K562 (cell line): ENCODE measurements around the gene COMMD4. TPM values are rescaled to one million over a fixed set of nuclear protein-coding genes. Genes with fewer than 3 reads are reported as not detected.

Experiments
- BCLAF1 ChIP-seq, 2 experiments: fragments of 450-650 bp in 1 of 2; IDR thresholded peaks; 2 replicates each; pipeline ENCODE4 v1.6.1; 2011 to 2017; ENCODE audit warnings: low read depth in 2 of 2, antibody characterized with exemption in 1 of 2, borderline replicate concordance in 1 of 2, low read length in 1 of 2, mild to moderate bottlenecking in 1 of 2, mixed read lengths in 1 of 2; ENCODE audit not compliant: control insufficient read depth in 1 of 2
- ELF1 ChIP-seq: fragments of 200-800 bp; sonication (Bioruptor generic); IDR thresholded peaks from 2 replicates; pipeline ENCODE4 v1.6.1; 2016; ENCODE audit warnings: missing genetic modification characterization, missing compliant biosample characterization
- FUS ChIP-seq: fragments of 200-400 bp; formaldehyde crosslinking; optimal IDR thresholded peaks from 2 replicates; pipeline ENCODE3; 2017; ENCODE audit warnings: low read depth, low read length
- HNRNPH1 ChIP-seq: fragments of 200-400 bp; formaldehyde crosslinking; optimal IDR thresholded peaks from 2 replicates; pipeline ENCODE3; 2017; ENCODE audit warnings: low read depth, mild to moderate bottlenecking, low read length, moderate library complexity
- HNRNPUL1 ChIP-seq: fragments of 200-400 bp; formaldehyde crosslinking; IDR thresholded peaks from 2 replicates; pipeline ENCODE4 v1.6.1; 2017; ENCODE audit warnings: low read length
- KAT7 ChIP-seq: sonication (generic); formaldehyde crosslinking; IDR thresholded peaks from 2 replicates; pipeline ENCODE4 v1.8.0; 2022; ENCODE audit warnings: missing genetic modification reagents, mild to moderate bottlenecking, borderline replicate concordance
- MIER1 ChIP-seq: fragments of 450-650 bp; IDR thresholded peaks from 2 replicates; pipeline ENCODE4 v1.6.1; 2016; ENCODE audit warnings: antibody characterized with exemption, mild to moderate bottlenecking, low read depth
- MTA1 ChIP-seq: fragments of 450-650 bp; IDR thresholded peaks from 2 replicates; pipeline ENCODE4 v1.6.1; 2017; ENCODE audit warnings: borderline replicate concordance
- NBN ChIP-seq: fragments of 450-650 bp; IDR thresholded peaks from 2 replicates; pipeline ENCODE4 v1.6.1; 2016; ENCODE audit warnings: low read depth, mild to moderate bottlenecking
- NCOA6 ChIP-seq: fragments of 450-650 bp; IDR thresholded peaks from 2 replicates; pipeline ENCODE4 v1.6.1; 2017; ENCODE audit warnings: mild to moderate bottlenecking
- NCOR1 ChIP-seq: fragments of 450-650 bp; IDR thresholded peaks from 2 replicates; pipeline ENCODE4 v1.6.1; 2016; ENCODE audit warnings: mild to moderate bottlenecking, moderate library complexity
- RBM39 ChIP-seq: fragments of 200-400 bp; formaldehyde crosslinking; optimal IDR thresholded peaks from 2 replicates; pipeline ENCODE3; 2018; ENCODE audit warnings: low read depth, low read length
- SMARCA5 ChIP-seq: fragments of 450-650 bp; IDR thresholded peaks from 2 replicates; pipeline ENCODE4 v1.6.1; 2016
- SP1 ChIP-seq: sonication (generic); formaldehyde crosslinking; IDR thresholded peaks from 2 replicates; pipeline ENCODE4 v1.8.1; 2022; ENCODE audit warnings: mild to moderate bottlenecking, missing genetic modification reagents
- TEAD1 ChIP-seq, 2 experiments: fragments of 450-650 bp in 1 of 2; sonication (generic) in 1 of 2; formaldehyde crosslinking; IDR thresholded peaks; 2 replicates each; pipeline versions ENCODE4 v1.4.0 to v1.8.0; 2020 to 2022; ENCODE audit warnings: mild to moderate bottlenecking in 2 of 2, missing genetic modification reagents in 1 of 2
- XRCC3 ChIP-seq: fragments of 450-650 bp; IDR thresholded peaks from 2 replicates; pipeline ENCODE4 v1.6.1; 2017; ENCODE audit warnings: mild to moderate bottlenecking, moderate library complexity
- ZC3H4 ChIP-seq: sonication (generic); formaldehyde crosslinking; IDR thresholded peaks from 2 replicates; pipeline ENCODE4 v1.9.0; 2021; ENCODE audit warnings: missing genetic modification reagents, borderline replicate concordance
- ZNF644 ChIP-seq: fragments of 200-800 bp; sonication (Bioruptor generic); IDR thresholded peaks from 2 replicates; pipeline ENCODE4 v1.6.1; 2016; ENCODE audit warnings: low read depth, missing genetic modification characterization, missing compliant biosample characterization
- ZNF77 ChIP-seq: fragments of 250-450 bp; sonication (Bioruptor Pico); IDR thresholded peaks from 2 replicates; pipeline ENCODE4 v1.5.0; 2020
- polyA plus RNA-seq, 8 experiments: library from polyadenylated mRNA; depleted of rRNA in 4 of 8; stranded (reverse) in 5 of 8; unstranded in 3 of 8; fragments of >200 nt; fragmentation: Nextera tagmentation in 2 of 8; fragmentation: Illumina TruSeq in 1 of 8; extraction: Ambion mirVana in 2 of 8; extraction: Trizol in 1 of 8; gene quantifications; 2 replicates each; pipeline versions ENCODE4 v1.2.1 to v1.2.3, GENCODE V29; 2011 to 2014; ENCODE audit warnings: inconsistent platforms in 1 of 8, missing spikeins in 1 of 8
- total RNA-seq, 7 experiments: library from RNA; depleted of rRNA in 6 of 7; stranded (reverse); fragments of >200 nt in 6 of 7; fragmentation: Illumina TruSeq in 2 of 7; extraction: Trizol in 2 of 7; gene quantifications; 2 replicates each; pipeline versions ENCODE4 v1.2.1 to v1.2.3, GENCODE V29; 2011 to 2021; ENCODE audit warnings: low replicate concordance in 1 of 7
- TF ChIP-seq, protein P1 (sequence below): fragments of 450-650 bp; formaldehyde crosslinking; IDR thresholded peaks from 2 replicates; pipeline ENCODE4 v1.4.0; 2020; ENCODE audit warnings: mild to moderate bottlenecking, moderate library complexity
- TF ChIP-seq, protein P2 (sequence below): fragments of 450-650 bp; conservative IDR thresholded peaks from 2 replicates; pipeline ENCODE4 v1.6.1; 2016; ENCODE audit warnings: missing genetic modification characterization, low read depth, mild to moderate bottlenecking, missing compliant biosample characterization, moderate library complexity
- TF ChIP-seq, protein P3 (sequence below): sonication (generic); formaldehyde crosslinking; IDR thresholded peaks from 2 replicates; pipeline ENCODE4 v1.8.1; 2023; ENCODE audit warnings: mild to moderate bottlenecking, missing genetic modification reagents

COMMD4 gene
- total and polyA plus RNA-seq, 9 of the 15 experiments (the other 6 are each of a cell fraction or from before 2014, with no cell fraction given): 20.4 to 140 (median 63.9) TPM

DNA sequence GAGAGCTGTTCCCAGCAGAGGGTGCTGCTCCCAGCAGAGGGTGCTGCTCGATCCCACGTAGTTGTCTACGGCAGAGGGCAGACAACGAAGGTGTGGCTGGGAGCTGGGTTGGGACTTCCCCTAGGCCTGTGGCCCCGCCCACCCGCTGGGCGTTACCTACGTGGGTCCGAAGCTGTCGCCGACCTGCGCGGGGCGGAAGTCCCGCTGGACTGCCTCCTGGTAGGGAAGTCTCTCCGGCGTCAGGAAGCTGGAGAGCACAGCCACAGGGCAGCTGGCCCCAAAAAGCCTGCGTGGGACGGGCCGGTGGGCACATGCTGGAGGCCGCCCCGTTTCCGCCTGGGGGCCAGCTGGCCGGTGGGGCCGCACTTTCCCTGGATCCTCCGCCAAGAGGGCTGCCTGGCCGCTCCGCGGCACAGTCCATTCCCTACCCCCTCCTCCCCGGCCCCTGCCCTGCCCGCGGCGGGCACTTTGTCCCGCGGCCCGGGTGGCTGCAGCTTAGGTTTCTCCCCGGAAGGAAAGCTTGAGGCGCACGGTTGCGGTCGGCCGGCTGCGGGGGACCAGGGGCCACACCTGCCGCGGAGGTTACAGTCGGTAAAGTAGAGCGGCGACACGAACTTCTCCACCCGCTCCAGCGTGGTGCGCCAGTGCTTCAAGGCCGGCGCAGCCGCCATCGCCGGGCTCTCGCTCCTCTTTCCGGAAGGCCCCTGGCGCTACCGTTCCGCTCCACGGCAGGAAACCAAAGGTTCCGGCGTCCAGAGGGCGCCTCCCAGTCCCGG lies 32.2 kb downstream of the COMMD4 start, which contains the start of gene MAN2C1 (continued):
- TF ChIP-seq ZC3H4 (CRISPR knock-in tag): no peak
- peak; percentile 46; the same call in 1 of the 2 replicates for TF ChIP-seq MIER1
- TF ChIP-seq, protein P1, sequence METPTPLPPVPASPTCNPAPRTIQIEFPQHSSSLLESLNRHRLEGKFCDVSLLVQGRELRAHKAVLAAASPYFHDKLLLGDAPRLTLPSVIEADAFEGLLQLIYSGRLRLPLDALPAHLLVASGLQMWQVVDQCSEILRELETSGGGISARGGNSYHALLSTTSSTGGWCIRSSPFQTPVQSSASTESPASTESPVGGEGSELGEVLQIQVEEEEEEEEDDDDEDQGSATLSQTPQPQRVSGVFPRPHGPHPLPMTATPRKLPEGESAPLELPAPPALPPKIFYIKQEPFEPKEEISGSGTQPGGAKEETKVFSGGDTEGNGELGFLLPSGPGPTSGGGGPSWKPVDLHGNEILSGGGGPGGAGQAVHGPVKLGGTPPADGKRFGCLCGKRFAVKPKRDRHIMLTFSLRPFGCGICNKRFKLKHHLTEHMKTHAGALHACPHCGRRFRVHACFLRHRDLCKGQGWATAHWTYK: peak; percentile 59; the same call in 1 of the 2 replicates
- TF ChIP-seq XRCC3: no peak
- TF ChIP-seq MTA1: no peak
- TF ChIP-seq FUS: peak; percentile 98
- no peak for TF ChIP-seq NCOA6
- TF ChIP-seq KAT7 (CRISPR knock-in tag): peak; percentile 88; the same call in 1 of the 2 replicates
- peak; percentile 94 for TF ChIP-seq ELF1 (tag)
- TF ChIP-seq HNRNPUL1: no peak
- no peak for TF ChIP-seq ZNF644
- TF ChIP-seq SP1 (CRISPR knock-in tag): peak; percentile 93
- TF ChIP-seq, protein P2, sequence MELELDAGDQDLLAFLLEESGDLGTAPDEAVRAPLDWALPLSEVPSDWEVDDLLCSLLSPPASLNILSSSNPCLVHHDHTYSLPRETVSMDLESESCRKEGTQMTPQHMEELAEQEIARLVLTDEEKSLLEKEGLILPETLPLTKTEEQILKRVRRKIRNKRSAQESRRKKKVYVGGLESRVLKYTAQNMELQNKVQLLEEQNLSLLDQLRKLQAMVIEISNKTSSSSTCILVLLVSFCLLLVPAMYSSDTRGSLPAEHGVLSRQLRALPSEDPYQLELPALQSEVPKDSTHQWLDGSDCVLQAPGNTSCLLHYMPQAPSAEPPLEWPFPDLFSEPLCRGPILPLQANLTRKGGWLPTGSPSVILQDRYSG (tag): no peak
- TF ChIP-seq ZNF77 (CRISPR knock-in tag): no peak
- TF ChIP-seq TEAD1 (CRISPR knock-in tag; IDR thresholded peaks at IDR 0.05): peak in 1 of 2 experiments; percentile 74; a peak in 2 of 4 replicates
- TF ChIP-seq NBN: peak; percentile 77
- no peak for TF ChIP-seq HNRNPH1
- peak in 1 of 2 experiments; percentile 97; a peak in 2 of 4 replicates for TF ChIP-seq BCLAF1 (IDR thresholded peaks at IDR 0.05; ENCODE audit: borderline replicate concordance in 1 of 2, control insufficient read depth in 1 of 2, low read depth in 2 of 2, low read length in 1 of 2)
- no peak for TF ChIP-seq SMARCA5
- TF ChIP-seq RBM39: no peak
- peak; percentile 47 for TF ChIP-seq NCOR1
- TF ChIP-seq, protein P3, sequence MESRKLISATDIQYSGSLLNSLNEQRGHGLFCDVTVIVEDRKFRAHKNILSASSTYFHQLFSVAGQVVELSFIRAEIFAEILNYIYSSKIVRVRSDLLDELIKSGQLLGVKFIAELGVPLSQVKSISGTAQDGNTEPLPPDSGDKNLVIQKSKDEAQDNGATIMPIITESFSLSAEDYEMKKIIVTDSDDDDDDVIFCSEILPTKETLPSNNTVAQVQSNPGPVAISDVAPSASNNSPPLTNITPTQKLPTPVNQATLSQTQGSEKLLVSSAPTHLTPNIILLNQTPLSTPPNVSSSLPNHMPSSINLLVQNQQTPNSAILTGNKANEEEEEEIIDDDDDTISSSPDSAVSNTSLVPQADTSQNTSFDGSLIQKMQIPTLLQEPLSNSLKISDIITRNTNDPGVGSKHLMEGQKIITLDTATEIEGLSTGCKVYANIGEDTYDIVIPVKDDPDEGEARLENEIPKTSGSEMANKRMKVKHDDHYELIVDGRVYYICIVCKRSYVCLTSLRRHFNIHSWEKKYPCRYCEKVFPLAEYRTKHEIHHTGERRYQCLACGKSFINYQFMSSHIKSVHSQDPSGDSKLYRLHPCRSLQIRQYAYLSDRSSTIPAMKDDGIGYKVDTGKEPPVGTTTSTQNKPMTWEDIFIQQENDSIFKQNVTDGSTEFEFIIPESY (CRISPR knock-in tag): peak; percentile 40
